ENCODE results near the gene RAB36.

- TF ChIP-seq CTCF (IDR thresholded peaks at IDR 0.05) (no peak), POLR2A (IDR thresholded peaks at IDR 0.05) (no peak)
Observed at GRCh38 chr22:23187871-23188700, 42.8 kb downstream of the RAB36 start.
